H1 (cell line): ENCODE results near the gene CHRNG. TPM values are rescaled to one million over a fixed set of nuclear protein-coding genes. Genes with fewer than 3 reads are reported as not detected.

Experiments used
- CTCF ChIA-PET: fragments of 300-600 bp; sonication (Branson Sonifier 250); formaldehyde crosslinking; loops from one replicate; lab custom pipeline; 2021; ENCODE audit not compliant: partially characterized antibody; lab: Charles Lee
- POLR2A ChIA-PET: fragments of 300-600 bp; sonication (Branson Sonifier 250); formaldehyde crosslinking; loops from one replicate; lab custom pipeline; 2021; ENCODE audit warnings: inconsistent platforms; ENCODE audit not compliant: partially characterized antibody; lab: Charles Lee
- DNase-seq, 2 experiments: peaks; one replicate each; pipeline versions ENCODE4 v3.0.0 to v3.0.0-alpha.2; 2010 to 2022; ENCODE audit warnings: low spot score in 2 of 2, low read depth in 1 of 2, mixed read lengths in 1 of 2
- FAIRE-seq: peaks from 2 replicates; lab custom pipeline; 2011; peaks lifted over from hg19 to GRCh38; lab: Jason Lieb, UNC
- H2AFZ ChIP-seq: 2 replicates; pipeline ENCODE4 v1.8.1; 2012; ENCODE audit warnings: low read length, inconsistent platforms
- H2AK5ac ChIP-seq: 2 replicates; pipeline ENCODE4 v1.6.1; 2013; ENCODE audit warnings: low read depth, low read length
- H2BK120ac ChIP-seq: replicated peaks from 2 replicates; pipeline ENCODE3; 2013; ENCODE audit warnings: low read depth, low read length, inconsistent platforms
- H2BK12ac ChIP-seq: 2 replicates; pipeline ENCODE4 v1.6.1; 2013; ENCODE audit warnings: low read depth, low read length
- H2BK15ac ChIP-seq: 2 replicates; pipeline ENCODE4 v1.6.1; 2013; ENCODE audit warnings: low read length
- H2BK20ac ChIP-seq: 2 replicates; pipeline ENCODE4 v1.6.1; 2013; ENCODE audit warnings: low read length
- H2BK5ac ChIP-seq: 2 replicates; pipeline ENCODE4 v1.6.1; 2013; ENCODE audit warnings: low read depth, low read length
- H3K14ac ChIP-seq: 2 replicates; pipeline ENCODE4 v1.6.1; 2013; ENCODE audit warnings: inconsistent platforms; ENCODE audit not compliant: insufficient read length
- H3K18ac ChIP-seq: 2 replicates; pipeline ENCODE4 v1.6.1; 2013; ENCODE audit warnings: low read length; ENCODE audit errors: extremely low read depth
- H3K23ac ChIP-seq: 2 replicates; pipeline ENCODE4 v1.6.1; 2013; ENCODE audit warnings: inconsistent platforms; ENCODE audit not compliant: insufficient read length
- H3K23me2 ChIP-seq: 2 replicates; pipeline ENCODE4 v1.6.1; 2013; ENCODE audit warnings: low read depth, low read length
- H3K27ac ChIP-seq: 2 replicates; pipeline ENCODE4 v1.6.1; 2011; ENCODE audit warnings: low read depth, low read length, inconsistent platforms
- H3K27me3 ChIP-seq, 4 experiments: replicated peaks in 1 of 4; 1 replicate in 1 of 4; 2 replicates in 3 of 4; pipeline versions ENCODE4 v1.6.1 to v1.8.1; 2011 to 2013; ENCODE audit warnings: low read length in 3 of 4, mild to moderate bottlenecking in 3 of 4, inconsistent platforms in 2 of 4, mixed read lengths in 2 of 4, moderate library complexity in 1 of 4; ENCODE audit not compliant: control insufficient read depth in 3 of 4, insufficient read depth in 3 of 4; ENCODE audit errors: extremely low read depth in 1 of 4
- H3K36me3 ChIP-seq, 4 experiments: 2 replicates each; pipeline versions ENCODE4 v1.6.1 to v1.8.1; 2011 to 2013; ENCODE audit warnings: mild to moderate bottlenecking in 4 of 4, low read length in 3 of 4, moderate library complexity in 2 of 4, control low read depth in 1 of 4, inconsistent platforms in 1 of 4; ENCODE audit not compliant: insufficient read depth in 4 of 4, control insufficient read depth in 2 of 4
- H3K4ac ChIP-seq: replicated peaks from 2 replicates; pipeline ENCODE3; 2013; ENCODE audit warnings: low read length, low read depth, mixed read lengths, inconsistent platforms; ENCODE audit not compliant: insufficient read length
- H3K4me1 ChIP-seq, 4 experiments: replicated peaks in 1 of 4; 1 replicate in 1 of 4; 2 replicates in 3 of 4; pipeline versions ENCODE4 v1.6.1 to v1.8.1; 2011 to 2013; ENCODE audit warnings: low read length in 3 of 4, inconsistent platforms in 2 of 4, mixed read lengths in 1 of 4; ENCODE audit not compliant: insufficient read depth in 4 of 4, control insufficient read depth in 3 of 4
- H3K4me2 ChIP-seq, 2 experiments: 2 replicates each; pipeline versions ENCODE4 v1.6.1 to v1.8.1; 2011 to 2013; ENCODE audit warnings: low read depth in 2 of 2, low read length in 2 of 2, control low read depth in 1 of 2, inconsistent platforms in 1 of 2, mild to moderate bottlenecking in 1 of 2; ENCODE audit not compliant: insufficient read depth in 1 of 2
- H3K4me3 ChIP-seq, 4 experiments: fragments of 200-600, 300-600 bp in 1 of 4; sonication (generic), shearing (Covaris generic), sonication (Bioruptor Twin) in 1 of 4; 2 replicates each; pipeline versions ENCODE4 v1.5.1 to v1.8.1; 2011 to 2016; ENCODE audit warnings: low read length in 4 of 4, low read depth in 3 of 4, control low read depth in 2 of 4, inconsistent platforms in 2 of 4, mild to moderate bottlenecking in 2 of 4, mixed read lengths in 1 of 4, moderate library complexity in 1 of 4; ENCODE audit not compliant: insufficient read depth in 2 of 4; ENCODE audit errors: extremely low read depth in 1 of 4
- H3K56ac ChIP-seq: replicated peaks from 2 replicates; pipeline ENCODE3; 2013; ENCODE audit warnings: low read depth, mild to moderate bottlenecking, mixed read lengths, low read length, inconsistent platforms; ENCODE audit not compliant: insufficient read length
- H3K79me1 ChIP-seq: 2 replicates; pipeline ENCODE4 v1.6.1; 2013; ENCODE audit warnings: low read depth, low read length, control low read depth
- H3K79me2 ChIP-seq, 2 experiments: 2 replicates each; pipeline versions ENCODE4 v1.6.1 to v1.8.1; 2012 to 2013; ENCODE audit warnings: low read length in 2 of 2, mild to moderate bottlenecking in 2 of 2, inconsistent platforms in 1 of 2; ENCODE audit not compliant: insufficient read depth in 2 of 2, control insufficient read depth in 1 of 2
- H3K9ac ChIP-seq, 4 experiments: replicated peaks in 1 of 4; 1 replicate in 1 of 4; 2 replicates in 3 of 4; pipeline versions ENCODE4 v1.6.1 to v1.8.1; 2011 to 2013; ENCODE audit warnings: low read depth in 3 of 4, low read length in 3 of 4, control low read depth in 2 of 4, mild to moderate bottlenecking in 2 of 4, moderate library complexity in 2 of 4, inconsistent platforms in 1 of 4; ENCODE audit errors: extremely low read depth in 1 of 4
- H3K9me3 ChIP-seq, 2 experiments: 2 replicates each; pipeline versions ENCODE4 v1.6.1 to v1.8.1; 2012 to 2013; ENCODE audit warnings: mild to moderate bottlenecking in 2 of 2, moderate library complexity in 2 of 2, control low read depth in 1 of 2, inconsistent platforms in 1 of 2, low read depth in 1 of 2, low read length in 1 of 2, mixed read lengths in 1 of 2; ENCODE audit not compliant: insufficient read depth in 2 of 2
- H4K20me1 ChIP-seq, 2 experiments: replicated peaks in 1 of 2; 2 replicates each; pipeline versions ENCODE3 to v1.8.1; 2011 to 2013; ENCODE audit warnings: inconsistent platforms in 2 of 2, low read length in 2 of 2, mild to moderate bottlenecking in 1 of 2; ENCODE audit not compliant: insufficient read depth in 2 of 2, control insufficient read depth in 1 of 2
- H4K5ac ChIP-seq: 2 replicates; pipeline ENCODE4 v1.6.1; 2013; ENCODE audit warnings: low read length, low read depth, mixed read lengths, inconsistent platforms; ENCODE audit not compliant: insufficient read length
- H4K8ac ChIP-seq: 2 replicates; pipeline ENCODE4 v1.8.0; 2013; ENCODE audit warnings: mild to moderate bottlenecking, moderate library complexity, low read length, inconsistent platforms; ENCODE audit not compliant: insufficient read depth; ENCODE audit errors: extremely low read depth
- H4K91ac ChIP-seq: replicated peaks from 2 replicates; pipeline ENCODE3; 2013; ENCODE audit warnings: low read length, mixed read lengths, inconsistent platforms; ENCODE audit not compliant: insufficient read length
- TEAD4 ChIP-seq: IDR thresholded peaks from 2 replicates; pipeline ENCODE4 v1.6.1; 2012; ENCODE audit warnings: low read depth, low read length, inconsistent platforms, mixed read lengths
- WGBS, 2 experiments: shearing (Covaris generic) in 1 of 2; methylation state at CpG; one replicate each; pipeline versions ENCODE4 v1.1.6 to v1.1.7; 2013 to 2015; ENCODE audit warnings: low lambda C conversion rate in 2 of 2, mixed read lengths in 2 of 2, inconsistent platforms in 1 of 2, low coverage in 1 of 2, missing lambda C conversion rate in 1 of 2; ENCODE audit not compliant: insufficient replicate concordance in 2 of 2, insufficient coverage in 1 of 2, insufficient read length in 1 of 2; ENCODE audit errors: extremely low coverage in 1 of 2, missing lambda C conversion rate in 1 of 2; 5-methylcytosine and 5-hydroxymethylcytosine counted together
- polyA plus RNA-seq, 7 experiments: library from polyadenylated mRNA; depleted of rRNA in 3 of 7; stranded (reverse) in 5 of 7; unstranded in 2 of 7; fragments of >200 nt in 5 of 7; fragments of 200-250 nt in 2 of 7; gene quantifications; 1 replicate in 5 of 7; 2 replicates in 1 of 7; 4 replicates in 1 of 7; pipeline versions ENCODE4 v1.2.1 to v1.2.3, GENCODE V29; 2011 to 2013; ENCODE audit warnings: missing spikeins in 2 of 7, mixed read lengths in 2 of 7
- total RNA-seq: library from RNA; stranded (reverse); fragmentation: NEBNext Ultra II Directional; extraction: Animal tissue kit (Norgen Biotek cat#: 25700); gene quantifications from 2 replicates; pipeline ENCODE4 v1.2.1, GENCODE V29; 2021

Gene CHRNG
- total and polyA plus RNA-seq, 2 of the 8 experiments (the other 6 are each of a cell fraction or from before 2014, with no cell fraction given), result 0.05 TPM; not detected in 1

GRCh38 chr2:232490221-232491138 is 49.0 kb upstream of the CHRNG start:
- Histone ChIP-seq H3K14ac (no peak overlapping the region), H3K79me2 (no peaks in the 10 kb centered on the region), H2BK5ac (peak overlapping the region; percentile 49; the same call in 1 of the 2 replicates), H3K23me2 (peaks cover 12% of the 10 kb centered on the region; the same call in 1 of the 2 replicates), H4K5ac (no peak overlapping the region), H3K4ac (no peak overlapping the region), H2BK15ac (0 out of 2 replicates have a peak overlapping the region, but pooled peaks have one; percentile 3), H2BK120ac (no peak overlapping the region), H3K27me3 (peaks cover 19 to 39% (median 33%) of the 10 kb centered on the region in 4 experiments), H3K56ac (no peak overlapping the region), H3K9me3 (no peaks in the 10 kb centered on the region; a peak in 1 of 4 replicates), H2AK5ac (0 out of 2 replicates have a peak overlapping the region, but pooled peaks have one; percentile 32), H3K4me1 (peaks cover 0 to 39% (median 21%) of the 10 kb centered on the region in 4 experiments; a peak in 6 of 7 replicates), H4K91ac (peak overlapping the region; percentile 19), H4K8ac (no peak overlapping the region; the same call in 1 of the 2 replicates), H3K4me2 (peak overlapping the region in 1 of 2 experiments; percentile 22; a peak in 2 of 4 replicates), H2BK20ac (no peak overlapping the region), H3K4me3 (no peak overlapping the region), H3K27ac (no peak overlapping the region), H2BK12ac (0 out of 2 replicates have a peak overlapping the region, but pooled peaks have one; percentile 85), H2AFZ (no peak overlapping the region), H3K79me1 (no peaks in the 10 kb centered on the region), H3K18ac (peak overlapping the region; percentile 2; the same call in 1 of the 2 replicates), H3K36me3 (peaks cover 0 to 11% (median 0%) of the 10 kb centered on the region in 4 experiments; a peak in 1 of 8 replicates), H3K9ac (no peak overlapping the region), H3K23ac (no peak overlapping the region), H4K20me1 (peaks cover 1% of the 10 kb centered on the region in 2 experiments)
- DNase-seq, result no peak
- FAIRE-seq, result no peak
- no peak for TF ChIP-seq TEAD4
- CTCF ChIA-PET, result interaction anchor here (0.7 to 3.6 kb wide), 10 partner anchors 8 to 150 kb away, joined by 3 to 32 read pairs (median 4); partner anchors contain the start of gene PRSS56
- POLR2A ChIA-PET, result interaction anchor here (1.2 to 1.6 kb wide), 5 partner anchors 13 to 104 kb away, joined by 3 to 5 read pairs (median 4); no protein-coding TSS in a partner anchor
- WGBS, 2 experiments, result 96% methylated on average over 27 of the region's 30 CpGs; no CpG with 5 or more reads in 1 of the 2 experiments
